Stimulated activated CD4-positive, alpha-beta T cell treated with anti-CD3 and anti-CD28 coated beads, Interleukin-1b, Interleukin-23, amount 100 ng/mL, for 24 hours (primary cell): ENCODE measurements around the gene CCDC127.

Experiments used
- DNase-seq, 4 experiments: peaks; one replicate each; pipeline ENCODE4 v3.0.0-alpha.2; 2020; ENCODE audit warnings: low read depth in 4 of 4, low spot score in 1 of 4

Gene CCDC127

GRCh38 chr5:191036-191948, 26.7 kb downstream of the CCDC127 start, which contains the start of gene LRRC14B:
Gene LRRC14B (plus strand): TSS chr5:191495. CDS start chr5:191539, 44 bp downstream.
- DNase-seq: no peak

DNA sequence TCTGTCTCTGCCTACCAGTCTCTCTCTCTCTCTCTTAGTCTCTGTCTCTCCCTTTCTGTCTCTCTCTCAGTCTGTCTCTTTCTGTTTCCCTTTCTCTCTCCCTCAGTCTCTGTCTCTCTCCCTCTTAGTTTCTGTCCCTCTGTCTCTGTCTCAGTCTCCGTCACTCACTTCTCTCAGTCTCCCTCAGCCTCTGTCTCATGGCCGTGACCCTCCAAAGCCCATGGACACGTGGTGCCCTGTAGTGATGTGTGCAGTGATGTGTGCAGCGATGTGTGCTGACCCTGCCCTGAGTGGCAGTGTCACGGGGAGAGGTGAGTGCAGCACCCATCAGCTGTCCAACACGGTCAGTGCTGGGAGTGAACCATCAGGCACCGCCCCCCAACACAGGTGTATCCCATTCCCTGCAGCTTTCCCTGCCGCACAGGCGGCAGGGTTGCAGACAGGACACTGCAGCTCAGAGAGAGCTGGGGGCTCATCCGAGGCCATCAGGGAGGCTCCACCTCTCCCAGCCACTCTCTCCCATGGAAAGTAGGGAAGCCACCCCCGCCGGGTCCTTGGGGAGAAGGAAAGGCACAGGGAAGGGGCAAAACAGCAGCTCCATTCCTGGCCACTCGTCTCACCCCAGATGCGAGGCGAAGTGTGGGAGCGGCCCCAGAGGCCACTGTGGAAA, 27.5 kb downstream of the CCDC127 start:
- DNase-seq: no peak

GRCh38 chr5:189976-190365, 28.0 kb downstream of the CCDC127 start:
- DNase-seq: no peak

DNA sequence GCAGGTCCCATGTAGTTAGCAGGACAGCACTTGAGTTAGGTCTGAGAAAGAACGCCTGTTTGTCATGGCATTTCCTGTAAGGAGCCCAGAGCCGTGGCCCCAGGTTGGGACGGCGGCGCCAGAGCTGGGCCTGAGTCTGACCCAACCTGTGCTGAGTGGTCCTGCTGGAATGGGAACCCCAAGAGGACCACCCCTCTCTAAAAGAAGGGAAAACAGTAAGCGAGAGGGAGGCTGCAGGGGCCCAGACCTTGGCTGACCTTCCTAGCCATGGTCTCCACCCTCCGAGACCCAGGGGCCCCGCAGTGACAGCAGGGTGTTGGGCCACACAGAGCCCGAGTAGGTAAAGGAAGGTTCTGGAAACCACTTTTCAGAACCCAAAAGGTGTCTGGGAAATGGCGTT, 28.5 kb downstream of the CCDC127 start:
- no peak for DNase-seq

DNA sequence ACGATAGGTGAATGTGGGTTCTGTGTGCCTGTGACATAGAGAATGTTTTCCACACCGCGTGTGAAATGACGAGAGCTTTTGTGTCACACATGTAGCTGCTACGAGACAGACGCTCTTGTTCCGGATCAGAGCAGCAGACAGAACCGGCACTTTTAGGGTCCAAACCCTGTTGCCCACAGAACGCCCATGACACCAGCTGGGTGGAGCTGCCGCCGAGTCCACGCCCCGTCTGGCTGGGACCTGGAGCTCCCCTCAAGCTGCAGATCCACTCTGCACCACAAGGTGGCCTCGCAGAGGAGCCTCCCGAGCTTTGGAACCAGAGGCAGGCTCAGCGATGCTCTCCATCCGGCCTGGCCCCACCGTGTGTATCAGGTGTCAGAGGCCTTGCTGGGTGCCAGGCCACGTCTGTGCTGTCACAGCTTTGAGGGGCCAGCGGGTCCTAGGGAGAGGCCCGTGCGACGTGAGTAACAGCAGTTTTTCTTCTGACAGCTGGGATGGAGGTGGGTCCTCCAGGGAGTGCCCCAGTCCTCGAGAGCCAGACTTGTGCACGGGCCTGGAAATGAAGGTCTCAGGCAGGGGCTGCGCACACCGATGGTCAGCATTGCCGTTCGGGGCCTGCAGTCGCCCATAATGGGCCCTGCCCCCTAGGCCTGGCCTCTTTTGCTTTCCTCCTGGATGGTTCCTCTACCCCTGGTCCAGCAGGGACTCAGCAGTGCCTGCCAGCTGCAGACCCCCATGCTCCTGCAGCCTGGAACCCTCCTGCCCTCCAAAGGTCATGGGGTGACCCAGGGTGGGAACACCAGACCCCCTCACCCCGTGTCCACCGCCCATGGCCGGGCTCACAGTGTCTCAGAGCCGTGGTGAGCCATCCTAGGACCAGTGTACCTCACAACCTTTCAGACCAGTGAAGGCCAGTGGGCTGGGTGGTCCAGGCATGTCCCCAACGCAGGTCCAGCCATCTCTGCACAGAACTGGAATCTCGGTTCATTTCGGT, 29.2 kb downstream of the CCDC127 start:
- DNase-seq: peak; percentile 67 to 83 (median 79)

GRCh38 chr5:187617-188451, 30.1 kb downstream of the CCDC127 start:
- no peak for DNase-seq

GRCh38 chr5:187042-187431, 30.9 kb downstream of the CCDC127 start:
- no peak for DNase-seq

DNA sequence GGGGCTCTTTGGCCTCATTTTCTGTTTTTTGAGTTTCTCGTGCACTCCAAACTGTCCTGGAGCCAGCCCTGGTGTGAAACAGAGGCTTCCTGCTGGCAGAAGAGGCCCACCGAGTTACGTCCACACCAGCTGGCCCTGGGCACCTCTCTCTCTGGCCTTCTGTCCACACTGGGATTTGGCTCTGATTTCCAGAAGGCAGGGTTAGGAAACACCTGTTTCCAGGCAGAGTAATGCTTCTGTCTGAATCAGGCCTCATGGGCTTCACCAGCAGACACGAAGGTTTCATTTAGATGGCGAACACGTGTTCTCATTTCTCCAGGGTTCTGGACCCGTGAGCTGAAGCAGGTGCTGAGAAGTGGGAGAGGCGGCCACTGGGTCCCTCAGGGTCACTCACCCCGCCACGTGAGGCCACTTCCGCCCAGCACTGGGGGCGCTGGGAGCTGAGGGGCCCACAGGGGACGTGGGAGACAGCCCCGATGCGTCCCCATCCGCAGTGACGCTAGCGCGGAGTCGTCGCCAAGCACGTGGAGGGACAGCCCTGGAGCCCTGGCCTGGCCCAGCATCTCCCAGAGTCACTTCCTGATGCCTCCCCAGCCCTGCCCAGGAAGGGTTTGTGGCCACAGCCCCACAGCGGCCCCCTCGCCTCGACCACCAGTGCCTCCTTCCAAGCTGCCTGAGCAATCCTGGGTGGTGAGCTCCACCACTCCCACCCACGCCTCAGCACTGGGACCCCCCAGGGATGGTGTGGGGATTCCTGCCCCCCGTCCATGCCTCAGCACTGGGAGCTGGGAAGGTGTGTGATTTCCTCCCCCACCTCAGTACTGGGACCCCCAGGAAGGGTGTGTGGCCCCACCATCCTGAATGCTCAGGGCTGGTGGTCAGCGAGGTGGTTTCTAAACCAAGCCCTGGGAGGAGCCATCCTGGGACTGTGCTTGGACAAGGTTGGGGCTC, 31.6 kb downstream of the CCDC127 start:
- DNase-seq: no peak

- DNase-seq: no peak
These were observed 32.6 kb downstream of the CCDC127 start for GRCh38 chr5:185095-186070.

GRCh38 chr5:184471-184870, 33.5 kb downstream of the CCDC127 start:
- no peak for DNase-seq

GRCh38 chr5:182126-182525, 35.8 kb downstream of the CCDC127 start:
- DNase-seq: no peak

GRCh38 chr5:181566-181965, 36.4 kb downstream of the CCDC127 start:
- no peak for DNase-seq

- no peak for DNase-seq
These were observed 36.8 kb downstream of the CCDC127 start for GRCh38 chr5:181160-181559.

- DNase-seq: no peak
These were observed 37.6 kb downstream of the CCDC127 start for GRCh38 chr5:180286-180918.

GRCh38 chr5:179401-179800, 38.6 kb downstream of the CCDC127 start:
- no peak for DNase-seq

DNA sequence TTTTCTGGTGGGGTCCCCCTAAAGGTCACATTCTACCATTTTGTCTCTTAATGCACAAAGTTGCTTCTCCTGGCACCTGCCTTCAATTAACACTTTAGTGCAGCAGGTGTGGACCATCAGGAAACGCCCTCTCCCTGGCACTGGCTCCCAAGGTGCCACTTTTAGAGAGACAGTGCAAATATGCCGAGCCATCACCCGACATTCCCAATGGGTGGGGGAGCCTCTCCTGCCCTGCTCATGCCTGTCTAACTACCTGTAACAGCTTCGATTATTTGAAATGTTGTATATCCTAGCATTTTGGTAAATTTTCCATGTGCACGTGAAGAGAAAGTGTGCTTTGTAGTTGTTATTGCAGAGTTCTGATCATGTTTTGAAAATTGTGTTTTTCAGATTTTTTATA, 39.8 kb downstream of the CCDC127 start:
- DNase-seq: no peak

GRCh38 chr5:176296-176823, 41.6 kb downstream of the CCDC127 start:
- no peak for DNase-seq
